Spleen (tissue), 11 donors: Measurements from ENCODE around the gene AFTPH. TPM values are rescaled to one million over a fixed set of nuclear protein-coding genes. Genes with fewer than 3 reads are reported as not detected.

ENCODE experiments used
- DNase-seq: peaks from one replicate; pipeline ENCODE4 v3.0.0-alpha.2; 2020
- H3K27ac ChIP-seq, 8 donors: fragments of 200-600 bp; sonication (generic) in 7 of 8; 1 replicate in 4 of 8; 2 replicates in 4 of 8; pipeline versions ENCODE4 v1.5.0 to v1.8.0; 2016 to 2021; ENCODE audit warnings: inconsistent platforms in 4 of 8, mild to moderate bottlenecking in 4 of 8, moderate library complexity in 1 of 8
- H3K27me3 ChIP-seq, 7 donors: fragments of 200-600 bp; sonication (generic) in 6 of 7; replicated peaks in 1 of 7; 1 replicate in 4 of 7; 2 replicates in 3 of 7; pipeline versions ENCODE4 v1.5.0 to v1.8.0; 2016 to 2021; ENCODE audit warnings: inconsistent platforms in 3 of 7, mild to moderate bottlenecking in 1 of 7
- H3K36me3 ChIP-seq, 6 donors: fragments of 200-600 bp; sonication (generic) in 5 of 6; 1 replicate in 4 of 6; 2 replicates in 2 of 6; pipeline versions ENCODE4 v1.5.0 to v1.8.0; 2016 to 2021; ENCODE audit warnings: inconsistent platforms in 2 of 6
- H3K4me1 ChIP-seq, 6 donors: fragments of 200-600 bp; sonication (generic) in 5 of 6; 1 replicate in 3 of 6; 2 replicates in 3 of 6; pipeline versions ENCODE4 v1.5.0 to v1.8.0; 2016 to 2021; ENCODE audit warnings: inconsistent platforms in 3 of 6
- H3K4me3 ChIP-seq, 8 donors: fragments of 200-600 bp; sonication (generic) in 7 of 8; 1 replicate in 4 of 8; 2 replicates in 4 of 8; pipeline versions ENCODE4 v1.5.0 to v1.8.0; 2016 to 2021; ENCODE audit warnings: inconsistent platforms in 4 of 8, mild to moderate bottlenecking in 4 of 8, moderate library complexity in 2 of 8
- H3K9me3 ChIP-seq, 8 donors: fragments of 200-600 bp; sonication (generic) in 7 of 8; 1 replicate in 4 of 8; 2 replicates in 4 of 8; pipeline versions ENCODE4 v1.5.0 to v1.8.0; 2016 to 2021; ENCODE audit warnings: inconsistent platforms in 4 of 8
- CTCF ChIP-seq, 11 experiments: fragments of 200-600 bp in 7 of 11; fragments of 450-650 bp in 4 of 11; sonication (generic) in 4 of 11; IDR thresholded peaks in 8 of 11; conservative IDR thresholded peaks in 3 of 11; 1 replicate in 7 of 11; 2 replicates in 4 of 11; pipeline versions ENCODE4 v1.4.0 to v1.8.0; 2016 to 2021; ENCODE audit warnings: antibody characterized with exemption in 11 of 11, inconsistent platforms in 4 of 11, mild to moderate bottlenecking in 1 of 11
- POLR2A ChIP-seq, 3 donors: fragments of 450-650 bp; IDR thresholded peaks; one replicate each; pipeline ENCODE4 v1.5.1; 2017; ENCODE audit warnings: antibody characterized with exemption in 3 of 3, mild to moderate bottlenecking in 1 of 3
- POLR2AphosphoS5 ChIP-seq, 3 donors: sonication (generic); formaldehyde crosslinking; IDR thresholded peaks; one replicate each; pipeline ENCODE4 v1.5.1; 2017; ENCODE audit warnings: antibody characterized with exemption in 3 of 3
- WGBS, 5 donors: extraction: QIAGEN DNeasy Blood & Tissue Kit in 3 of 5; methylation state at CpG; one replicate each; pipeline versions ENCODE4 v1.1.5 to v1.1.7; 2013 to 2018; 5-methylcytosine and 5-hydroxymethylcytosine counted together
- intact Hi-C: fragments of 100-400 bp; cut with DNase I; formaldehyde crosslinking; loops from one replicate; pipeline ENCODE4 v1.15.0; 2023; ENCODE audit warnings: low total_unique reads
- polyA plus RNA-seq, 3 donors: library from polyadenylated mRNA; stranded (reverse); fragments of 200-250 nt; gene quantifications; one replicate each; pipeline ENCODE4 v1.2.1, GENCODE V29; 2013
- total RNA-seq, 7 donors: library from RNA; depleted of rRNA in 3 of 7; stranded (reverse); fragments of >200 nt in 3 of 7; fragmentation: NEBNext Ultra II Directional in 4 of 7; extraction: Animal tissue kit (Norgen Biotek cat#: 25700) in 4 of 7; gene quantifications; one replicate each; pipeline versions ENCODE4 v1.1.0 to v1.2.1, GENCODE V29; 2016 to 2021
- donor health status: healthy with polysubstance abuse.
- donor health status: DM: no; HTN: no; CAD: no; lungs with moderate emphysema.
- donor health status: DM: no; HTN: no; CAD: no.
- donor health status: Bipolar disorder and iron deficiency.
- donor health status: healthy.
- donor health status: DM: no; HTN: no; CAD: no.
- donor health status: DM: yes; HTN: yes; CAD: no.

AFTPH gene
- total and polyA plus RNA-seq, 10 donors, result 36.9 to 71.1 (median 49.9) TPM

- no peak for DNase-seq
- intact Hi-C loops, result loop anchor here (5.0 kb wide), 1 partner anchor 231 kb away; no protein-coding TSS in a partner anchor
- WGBS, 5 donors, result 81 to 87% (median 86%) methylated on average over 6 of the region's 6 CpGs
- TF ChIP-seq POLR2A (IDR thresholded peaks at IDR 0.05) (no peak), POLR2AphosphoS5 (IDR thresholded peaks at IDR 0.05) (no peak), CTCF (IDR thresholded peaks at IDR 0.05 in 8 of 11, conservative IDR thresholded peaks at IDR 0.05 in 3 of 11) (no peak)
- H3K9me3 ChIP-seq, result no peaks in the 10 kb centered on the region
- H3K4me1 ChIP-seq, result peaks cover 0 to 41% (median 13%) of the 10 kb centered on the region in 6 donors
- H3K4me3 ChIP-seq, result no peak overlapping the region
- no peaks in the 10 kb centered on the region for H3K27me3 ChIP-seq
- H3K36me3 ChIP-seq, result peaks cover 0 to 31% (median 4%) of the 10 kb centered on the region in 6 donors
- H3K27ac ChIP-seq, result no peak overlapping the region
Measured at GRCh38 chr2:64563436-64563938, 39.4 kb downstream of the AFTPH start.

GRCh38 chr2:64565949-64566710, 42.0 kb downstream of the AFTPH start:
- Histone ChIP-seq H3K9me3 (no peaks in the 10 kb centered on the region), H3K36me3 (peaks cover 0 to 45% (median 10%) of the 10 kb centered on the region in 6 donors), H3K27me3 (no peaks in the 10 kb centered on the region), H3K4me3 (no peak overlapping the region), H3K4me1 (peaks cover 0 to 41% (median 13%) of the 10 kb centered on the region in 6 donors), H3K27ac (no peak overlapping the region)
- DNase-seq, result no peak
- intact Hi-C loops, result no loop called here
- 87 to 97% (median 95%) methylated on average over 1 of the region's 1 CpG for WGBS, 5 donors
- TF ChIP-seq POLR2AphosphoS5 (IDR thresholded peaks at IDR 0.05), result no peak
- TF ChIP-seq CTCF (IDR thresholded peaks at IDR 0.05 in 8 of 11, conservative IDR thresholded peaks at IDR 0.05 in 3 of 11), result no peak
- no peak for TF ChIP-seq POLR2A (IDR thresholded peaks at IDR 0.05)

GRCh38 chr2:64567473-64567872, 43.3 kb downstream of the AFTPH start:
- 68 to 89% (median 78%) methylated on average over 6 of the region's 6 CpGs for WGBS, 5 donors
- Histone ChIP-seq H3K27me3 (no peaks in the 10 kb centered on the region), H3K27ac (no peak overlapping the region), H3K36me3 (peaks cover 0 to 58% (median 12%) of the 10 kb centered on the region in 6 donors), H3K4me1 (peaks cover 0 to 31% (median 5%) of the 10 kb centered on the region in 6 donors), H3K9me3 (no peaks in the 10 kb centered on the region), H3K4me3 (no peak overlapping the region)
- intact Hi-C loops, result no loop called here
- TF ChIP-seq POLR2A (IDR thresholded peaks at IDR 0.05) (no peak), CTCF (IDR thresholded peaks at IDR 0.05 in 8 of 11, conservative IDR thresholded peaks at IDR 0.05 in 3 of 11) (no peak), POLR2AphosphoS5 (IDR thresholded peaks at IDR 0.05) (no peak)
- no peak for DNase-seq

- DNase-seq, result no peak
- Histone ChIP-seq H3K27ac (no peak overlapping the region), H3K4me3 (no peak overlapping the region), H3K27me3 (no peaks in the 10 kb centered on the region), H3K4me1 (peaks cover 0 to 23% (median 0%) of the 10 kb centered on the region in 6 donors), H3K36me3 (peaks cover 0 to 72% (median 23%) of the 10 kb centered on the region in 6 donors), H3K9me3 (no peaks in the 10 kb centered on the region)
- TF ChIP-seq CTCF (IDR thresholded peaks at IDR 0.05 in 8 of 11, conservative IDR thresholded peaks at IDR 0.05 in 3 of 11) (no peak), POLR2AphosphoS5 (IDR thresholded peaks at IDR 0.05) (no peak), POLR2A (IDR thresholded peaks at IDR 0.05) (no peak)
- 95 to 100% (median 97%) methylated on average over 7 of the region's 7 CpGs for WGBS, 5 donors
- intact Hi-C loops, result no loop called here
Measured at GRCh38 chr2:64568836-64569235, 44.7 kb downstream of the AFTPH start.
